ENCODE results near the gene TJP2. TPM values are rescaled to one million over a fixed set of nuclear protein-coding genes. Genes with fewer than 3 reads are reported as not detected.

TJP2 gene
- total RNA-seq (2014; rRNA removed; shearing (Covaris generic); ENCODE audit: low replicate concordance): 2.3 and 4.0 TPM in 2 replicates

GRCh38 chr9:69173891-69174615 is at the start of gene TJP2:
Gene TJP2 (plus strand): TSS chr9:69174277. CDS start chr9:69174373, 96 bp downstream.
- Histone ChIP-seq H3K79me2 (ENCODE audit: low read length) (no peaks in the 10 kb centered on the region), H4K20me1 (ENCODE audit: insufficient read depth, low read depth, low read length) (0 out of 2 replicates have a peak, but pooled peaks cover 5% of the 10 kb centered on the region)
- no peak for DNase-seq

GRCh38 chr9:69130456-69131441 is 43.3 kb upstream of the TJP2 start:
- H3K9ac ChIP-seq (ENCODE audit: low read length): no peak overlapping the region
- H4K20me1 ChIP-seq (ENCODE audit: insufficient read depth, low read depth, low read length): no peaks in the 10 kb centered on the region; the same call in 1 of the 2 replicates
- H3K27me3 ChIP-seq (ENCODE audit: low read length): no peaks in the 10 kb centered on the region
- no peaks in the 10 kb centered on the region for H3K9me2 ChIP-seq (replicated peaks; ENCODE audit: insufficient read depth, low read length)
- H3K27ac ChIP-seq (ENCODE audit: low read length): no peak overlapping the region
- no peaks in the 10 kb centered on the region for H3K79me2 ChIP-seq (ENCODE audit: low read length)
- H3K4me3 ChIP-seq (ENCODE audit: low read length): no peak overlapping the region
- no peaks in the 10 kb centered on the region for H3K4me1 ChIP-seq (ENCODE audit: low read length)
- no peaks in the 10 kb centered on the region for H3K36me3 ChIP-seq (ENCODE audit: insufficient read depth, low read length)
- H3K4me2 ChIP-seq (ENCODE audit: low read depth, low read length, poor library complexity, severe bottlenecking): no peak overlapping the region
- no peak overlapping the region for H2AFZ ChIP-seq (ENCODE audit: low read length)
- DNase-seq: no peak
- no peaks in the 10 kb centered on the region for H3K9me3 ChIP-seq (ENCODE audit: low read length)

More at GRCh38 chr9:69173891-69174615, at the start of gene TJP2:
- no peaks in the 10 kb centered on the region for H3K36me3 ChIP-seq (ENCODE audit: insufficient read depth, low read length)
- no peak within 1 kb of the TSS for H3K27ac ChIP-seq (ENCODE audit: low read length)
- H3K9ac ChIP-seq (ENCODE audit: low read length): no peak within 1 kb of the TSS
- no peaks in the 10 kb centered on the region for H3K27me3 ChIP-seq (ENCODE audit: low read length)
- H3K9me2 ChIP-seq (replicated peaks; ENCODE audit: insufficient read depth, low read length): no peaks in the 10 kb centered on the region
- H2AFZ ChIP-seq (ENCODE audit: low read length): no peak within 1 kb of the TSS
- H3K4me2 ChIP-seq (ENCODE audit: low read depth, low read length, poor library complexity, severe bottlenecking): no peak within 1 kb of the TSS
- H3K4me3 ChIP-seq (ENCODE audit: low read length): no peak within 1 kb of the TSS
- H3K9me3 ChIP-seq (ENCODE audit: low read length): no peaks in the 10 kb centered on the region
- no peaks in the 10 kb centered on the region for H3K4me1 ChIP-seq (ENCODE audit: low read length)

GRCh38 chr9:69131682-69132081 is 42.4 kb upstream of the TJP2 start:
- Histone ChIP-seq H3K4me1 (ENCODE audit: low read length) (no peaks in the 10 kb centered on the region), H3K27ac (ENCODE audit: low read length) (no peak overlapping the region), H3K36me3 (ENCODE audit: insufficient read depth, low read length) (no peaks in the 10 kb centered on the region), H2AFZ (ENCODE audit: low read length) (no peak overlapping the region), H3K9me2 (replicated peaks; ENCODE audit: insufficient read depth, low read length) (no peaks in the 10 kb centered on the region), H3K9ac (ENCODE audit: low read length) (no peak overlapping the region), H3K27me3 (ENCODE audit: low read length) (no peaks in the 10 kb centered on the region), H3K4me2 (ENCODE audit: low read depth, low read length, poor library complexity, severe bottlenecking) (no peak overlapping the region), H3K4me3 (ENCODE audit: low read length) (no peak overlapping the region), H3K79me2 (ENCODE audit: low read length) (no peaks in the 10 kb centered on the region), H4K20me1 (ENCODE audit: insufficient read depth, low read depth, low read length) (no peaks in the 10 kb centered on the region; the same call in 1 of the 2 replicates), H3K9me3 (ENCODE audit: low read length) (no peaks in the 10 kb centered on the region)
- no peak for DNase-seq

- Histone ChIP-seq H3K9me3 (ENCODE audit: low read length) (no peaks in the 10 kb centered on the region), H4K20me1 (ENCODE audit: insufficient read depth, low read depth, low read length) (no peaks in the 10 kb centered on the region; the same call in 1 of the 2 replicates), H3K4me2 (ENCODE audit: low read depth, low read length, poor library complexity, severe bottlenecking) (no peak overlapping the region), H3K9me2 (replicated peaks; ENCODE audit: insufficient read depth, low read length) (no peaks in the 10 kb centered on the region), H3K4me3 (ENCODE audit: low read length) (no peak overlapping the region), H3K36me3 (ENCODE audit: insufficient read depth, low read length) (no peaks in the 10 kb centered on the region), H3K4me1 (ENCODE audit: low read length) (no peaks in the 10 kb centered on the region), H3K27me3 (ENCODE audit: low read length) (no peaks in the 10 kb centered on the region), H3K27ac (ENCODE audit: low read length) (no peak overlapping the region), H3K9ac (ENCODE audit: low read length) (no peak overlapping the region), H3K79me2 (ENCODE audit: low read length) (no peaks in the 10 kb centered on the region), H2AFZ (ENCODE audit: low read length) (no peak overlapping the region)
- DNase-seq: no peak
Measured at GRCh38 chr9:69132361-69132760, 41.7 kb upstream of the TJP2 start.

GRCh38 chr9:69134412-69134811 is 39.7 kb upstream of the TJP2 start:
- H3K4me1 ChIP-seq (ENCODE audit: low read length): no peaks in the 10 kb centered on the region
- no peak overlapping the region for H2AFZ ChIP-seq (ENCODE audit: low read length)
- H3K27me3 ChIP-seq (ENCODE audit: low read length): no peaks in the 10 kb centered on the region
- H3K9me2 ChIP-seq (replicated peaks; ENCODE audit: insufficient read depth, low read length): no peaks in the 10 kb centered on the region
- H3K79me2 ChIP-seq (ENCODE audit: low read length): no peaks in the 10 kb centered on the region
- no peak overlapping the region for H3K27ac ChIP-seq (ENCODE audit: low read length)
- H4K20me1 ChIP-seq (ENCODE audit: insufficient read depth, low read depth, low read length): no peaks in the 10 kb centered on the region; the same call in 1 of the 2 replicates
- no peak overlapping the region for H3K4me2 ChIP-seq (ENCODE audit: low read depth, low read length, poor library complexity, severe bottlenecking)
- DNase-seq: no peak
- H3K4me3 ChIP-seq (ENCODE audit: low read length): no peak overlapping the region
- H3K36me3 ChIP-seq (ENCODE audit: insufficient read depth, low read length): no peaks in the 10 kb centered on the region
- no peaks in the 10 kb centered on the region for H3K9me3 ChIP-seq (ENCODE audit: low read length)
- H3K9ac ChIP-seq (ENCODE audit: low read length): no peak overlapping the region

- H2AFZ ChIP-seq (ENCODE audit: low read length): no peak overlapping the region
- DNase-seq: no peak
- H3K4me1 ChIP-seq (ENCODE audit: low read length): no peaks in the 10 kb centered on the region
Measured at GRCh38 chr9:69136185-69136584, 37.9 kb upstream of the TJP2 start.

GRCh38 chr9:69136779-69137178 is 37.3 kb upstream of the TJP2 start:
- no peak overlapping the region for H3K4me2 ChIP-seq (ENCODE audit: low read depth, low read length, poor library complexity, severe bottlenecking)

More at GRCh38 chr9:69136185-69136584, 37.9 kb upstream of the TJP2 start:
- H3K9ac ChIP-seq (ENCODE audit: low read length): no peak overlapping the region
- no peaks in the 10 kb centered on the region for H3K9me3 ChIP-seq (ENCODE audit: low read length)
- no peaks in the 10 kb centered on the region for H3K9me2 ChIP-seq (replicated peaks; ENCODE audit: insufficient read depth, low read length)
- no peak overlapping the region for H3K4me2 ChIP-seq (ENCODE audit: low read depth, low read length, poor library complexity, severe bottlenecking)
- no peaks in the 10 kb centered on the region; the same call in 1 of the 2 replicates for H4K20me1 ChIP-seq (ENCODE audit: insufficient read depth, low read depth, low read length)
- H3K4me3 ChIP-seq (ENCODE audit: low read length): no peak overlapping the region
- H3K79me2 ChIP-seq (ENCODE audit: low read length): no peaks in the 10 kb centered on the region
- no peaks in the 10 kb centered on the region for H3K27me3 ChIP-seq (ENCODE audit: low read length)
- no peak overlapping the region for H3K27ac ChIP-seq (ENCODE audit: low read length)
- no peaks in the 10 kb centered on the region for H3K36me3 ChIP-seq (ENCODE audit: insufficient read depth, low read length)

GRCh38 chr9:69137311-69137710 is 36.8 kb upstream of the TJP2 start:
- Histone ChIP-seq H3K79me2 (ENCODE audit: low read length) (no peaks in the 10 kb centered on the region), H3K4me1 (ENCODE audit: low read length) (no peaks in the 10 kb centered on the region), H3K36me3 (ENCODE audit: insufficient read depth, low read length) (no peaks in the 10 kb centered on the region), H2AFZ (ENCODE audit: low read length) (no peak overlapping the region), H4K20me1 (ENCODE audit: insufficient read depth, low read depth, low read length) (no peaks in the 10 kb centered on the region; the same call in 1 of the 2 replicates), H3K27me3 (ENCODE audit: low read length) (no peaks in the 10 kb centered on the region), H3K9me3 (ENCODE audit: low read length) (no peaks in the 10 kb centered on the region), H3K9me2 (replicated peaks; ENCODE audit: insufficient read depth, low read length) (no peaks in the 10 kb centered on the region), H3K4me3 (ENCODE audit: low read length) (no peak overlapping the region), H3K4me2 (ENCODE audit: low read depth, low read length, poor library complexity, severe bottlenecking) (no peak overlapping the region), H3K9ac (ENCODE audit: low read length) (no peak overlapping the region), H3K27ac (ENCODE audit: low read length) (no peak overlapping the region)
- no peak for DNase-seq

More at GRCh38 chr9:69136779-69137178, 37.3 kb upstream of the TJP2 start:
- H3K4me1 ChIP-seq (ENCODE audit: low read length): no peaks in the 10 kb centered on the region
- no peaks in the 10 kb centered on the region for H3K27me3 ChIP-seq (ENCODE audit: low read length)
- no peak overlapping the region for H3K9ac ChIP-seq (ENCODE audit: low read length)
- no peak overlapping the region for H3K4me3 ChIP-seq (ENCODE audit: low read length)
- H3K79me2 ChIP-seq (ENCODE audit: low read length): no peaks in the 10 kb centered on the region
- no peaks in the 10 kb centered on the region for H3K9me2 ChIP-seq (replicated peaks; ENCODE audit: insufficient read depth, low read length)
- no peak for DNase-seq
- H3K27ac ChIP-seq (ENCODE audit: low read length): no peak overlapping the region
- no peaks in the 10 kb centered on the region for H3K9me3 ChIP-seq (ENCODE audit: low read length)
- H4K20me1 ChIP-seq (ENCODE audit: insufficient read depth, low read depth, low read length): no peaks in the 10 kb centered on the region; the same call in 1 of the 2 replicates
- no peak overlapping the region for H2AFZ ChIP-seq (ENCODE audit: low read length)
- H3K36me3 ChIP-seq (ENCODE audit: insufficient read depth, low read length): no peaks in the 10 kb centered on the region
